HEK293 (cell line): ENCODE results near the gene CBX8.

Experiments
- CTCF ChIP-seq: fragments of 450-650 bp; formaldehyde crosslinking; IDR thresholded peaks from 2 replicates; pipeline ENCODE4 v1.5.1; 2016; ENCODE audit warnings: missing biosample characterization, missing genetic modification characterization
- REST ChIP-seq: fragments of 450-650 bp; formaldehyde crosslinking; IDR thresholded peaks from 2 replicates; pipeline ENCODE4 v1.5.1; 2016; ENCODE audit warnings: missing biosample characterization, missing genetic modification characterization
- ZEB2 ChIP-seq: fragments of 450-650 bp; formaldehyde crosslinking; IDR thresholded peaks from 2 replicates; pipeline ENCODE4 v1.5.1; 2016; ENCODE audit warnings: missing biosample characterization, missing genetic modification characterization
- ZNF311 ChIP-seq: fragments of 450-650 bp; formaldehyde crosslinking; IDR thresholded peaks from 2 replicates; pipeline ENCODE4 v1.5.1; 2017; ENCODE audit warnings: missing biosample characterization, missing genetic modification characterization, borderline replicate concordance

- no peak for TF ChIP-seq CTCF (tag by site-specific recombination)
- TF ChIP-seq REST (tag by site-specific recombination): no peak
- TF ChIP-seq ZNF311 (tag by site-specific recombination): no peak
- no peak for TF ChIP-seq ZEB2 (tag by site-specific recombination)
Observed at GRCh38 chr17:79799174-79799537, 2.3 kb upstream of the CBX8 start.
